GM15510 (cell line): ENCODE results near the gene ADCY10.

Experiments
- POLR2A ChIP-seq: IDR thresholded peaks from 3 replicates; pipeline ENCODE4 v1.6.1; 2011; ENCODE audit warnings: borderline replicate concordance; ENCODE audit not compliant: insufficient read length; ENCODE audit errors: extremely low read depth

ADCY10 gene

GRCh38 chr1:167792188-167792565 lies 121.8 kb downstream of the ADCY10 start:
- no peak for TF ChIP-seq POLR2A

GRCh38 chr1:167791281-167792187 lies 122.4 kb downstream of the ADCY10 start:
- TF ChIP-seq POLR2A, result no peak

GRCh38 chr1:167790117-167790516 lies 123.8 kb downstream of the ADCY10 start:
- TF ChIP-seq POLR2A, result no peak

- TF ChIP-seq POLR2A, result no peak
Observed at GRCh38 chr1:167789501-167789900, 124.4 kb downstream of the ADCY10 start.

GRCh38 chr1:167786502-167786901 lies 127.4 kb downstream of the ADCY10 start:
- no peak for TF ChIP-seq POLR2A

GRCh38 chr1:167784876-167785550 lies 128.9 kb downstream of the ADCY10 start:
- TF ChIP-seq POLR2A, result no peak

GRCh38 chr1:167782946-167783345 lies 131.0 kb downstream of the ADCY10 start:
- no peak for TF ChIP-seq POLR2A

- TF ChIP-seq POLR2A, result no peak
Observed at GRCh38 chr1:167781558-167781957, 132.4 kb downstream of the ADCY10 start.

- no peak for TF ChIP-seq POLR2A
Observed at GRCh38 chr1:167777269-167777650, 136.7 kb downstream of the ADCY10 start.

GRCh38 chr1:167776616-167777268 lies 137.2 kb downstream of the ADCY10 start:
- TF ChIP-seq POLR2A, result no peak

GRCh38 chr1:167776151-167776550 lies 137.8 kb downstream of the ADCY10 start:
- no peak for TF ChIP-seq POLR2A

GRCh38 chr1:167775178-167775577 lies 138.8 kb downstream of the ADCY10 start:
- TF ChIP-seq POLR2A, result no peak

- no peak for TF ChIP-seq POLR2A
Observed at GRCh38 chr1:167774710-167775109, 139.2 kb downstream of the ADCY10 start.

- no peak for TF ChIP-seq POLR2A
Observed at GRCh38 chr1:167773516-167773915, 140.4 kb downstream of the ADCY10 start.

GRCh38 chr1:167772436-167772835 lies 141.5 kb downstream of the ADCY10 start:
- no peak for TF ChIP-seq POLR2A

GRCh38 chr1:167770127-167770526 lies 143.8 kb downstream of the ADCY10 start:
- no peak for TF ChIP-seq POLR2A

- TF ChIP-seq POLR2A, result no peak
Observed at GRCh38 chr1:167767761-167768160, 146.2 kb downstream of the ADCY10 start.

- TF ChIP-seq POLR2A, result no peak
Observed at GRCh38 chr1:167766538-167766937, 147.4 kb downstream of the ADCY10 start.
